ENCODE measurements around the gene VAV3. TPM values are rescaled to one million over a fixed set of nuclear protein-coding genes. Genes with fewer than 3 reads are reported as not detected.
"Not testable (repeated sequence)": the region's sequence is repeated elsewhere in the genome, so short reads cannot be mapped to it uniquely, and the experiment has no call there.

VAV3 gene
- total RNA-seq, 1 donor = 0.09 TPM

DNA sequence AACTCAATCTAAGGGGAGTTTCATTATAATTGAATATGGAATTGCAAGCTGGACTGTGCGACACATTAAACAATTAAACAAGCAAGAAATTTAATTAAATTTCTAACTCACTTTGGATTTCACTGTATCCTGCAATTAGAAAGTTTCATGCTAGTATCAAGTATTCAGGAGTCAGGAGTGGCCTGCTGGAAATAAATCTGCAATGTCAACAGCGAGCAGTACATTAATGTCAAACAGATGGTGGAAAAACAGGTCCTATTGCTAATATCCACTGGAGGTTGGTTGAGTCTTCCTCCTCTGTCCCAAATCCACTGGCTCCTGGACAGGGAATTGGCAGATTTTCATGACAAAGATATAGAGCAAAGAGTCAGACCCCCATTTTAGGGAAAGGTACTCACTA, 237.1 kb downstream of the VAV3 start:
- TF ChIP-seq, protein P1, sequence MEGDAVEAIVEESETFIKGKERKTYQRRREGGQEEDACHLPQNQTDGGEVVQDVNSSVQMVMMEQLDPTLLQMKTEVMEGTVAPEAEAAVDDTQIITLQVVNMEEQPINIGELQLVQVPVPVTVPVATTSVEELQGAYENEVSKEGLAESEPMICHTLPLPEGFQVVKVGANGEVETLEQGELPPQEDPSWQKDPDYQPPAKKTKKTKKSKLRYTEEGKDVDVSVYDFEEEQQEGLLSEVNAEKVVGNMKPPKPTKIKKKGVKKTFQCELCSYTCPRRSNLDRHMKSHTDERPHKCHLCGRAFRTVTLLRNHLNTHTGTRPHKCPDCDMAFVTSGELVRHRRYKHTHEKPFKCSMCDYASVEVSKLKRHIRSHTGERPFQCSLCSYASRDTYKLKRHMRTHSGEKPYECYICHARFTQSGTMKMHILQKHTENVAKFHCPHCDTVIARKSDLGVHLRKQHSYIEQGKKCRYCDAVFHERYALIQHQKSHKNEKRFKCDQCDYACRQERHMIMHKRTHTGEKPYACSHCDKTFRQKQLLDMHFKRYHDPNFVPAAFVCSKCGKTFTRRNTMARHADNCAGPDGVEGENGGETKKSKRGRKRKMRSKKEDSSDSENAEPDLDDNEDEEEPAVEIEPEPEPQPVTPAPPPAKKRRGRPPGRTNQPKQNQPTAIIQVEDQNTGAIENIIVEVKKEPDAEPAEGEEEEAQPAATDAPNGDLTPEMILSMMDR (IDR thresholded peaks at IDR 0.05; ENCODE audit: insufficient read depth, low read length) = no peak
- H3K4me3 ChIP-seq (ENCODE audit: low read depth, low read length) = no peak overlapping the region
- no peak for DNase-seq (ENCODE audit: low read depth)

DNA sequence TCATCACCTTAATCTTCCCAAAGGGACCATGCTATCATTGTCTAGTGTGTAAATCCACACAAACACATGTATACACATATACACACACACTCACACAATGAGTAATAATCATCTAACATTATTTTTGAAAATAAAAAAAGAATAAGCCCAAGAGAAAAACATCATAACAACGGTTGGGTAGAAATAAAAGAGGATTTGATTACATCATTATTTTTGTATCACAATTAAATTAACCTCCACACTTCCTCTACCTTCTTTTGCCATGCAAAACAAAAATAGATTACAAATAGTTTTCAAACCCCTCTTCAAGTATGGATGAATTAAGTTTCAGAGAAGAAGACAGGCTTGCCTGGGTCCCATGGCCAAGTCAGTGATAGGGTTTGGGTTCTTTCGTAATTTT, 238.1 kb downstream of the VAV3 start:
- DNase-seq (ENCODE audit: low read depth) = no peak
- TF ChIP-seq, protein P1 (IDR thresholded peaks at IDR 0.05; ENCODE audit: insufficient read depth, low read length) = no peak
- no peak overlapping the region for H3K4me3 ChIP-seq (ENCODE audit: low read depth, low read length)

DNA sequence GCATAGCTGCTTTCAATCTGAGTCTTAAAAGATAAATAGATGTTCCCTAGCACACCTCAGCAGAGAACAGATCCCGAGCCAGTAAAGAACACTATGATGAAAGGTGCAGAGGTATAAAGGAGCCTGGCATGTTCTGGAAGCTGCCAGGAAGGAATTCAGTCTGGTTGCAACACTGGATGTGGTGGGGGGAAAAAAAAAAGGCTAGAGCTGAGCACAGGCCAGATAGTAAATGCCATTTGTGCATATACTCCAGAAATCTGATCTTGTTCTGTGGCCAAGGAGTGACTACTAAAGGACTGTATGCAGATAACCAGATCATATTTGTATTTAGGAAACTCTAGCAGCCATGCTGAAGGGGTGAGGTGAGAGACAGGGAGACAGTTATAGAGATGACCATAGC, 240.3 kb downstream of the VAV3 start:
- TF ChIP-seq, protein P1 (IDR thresholded peaks at IDR 0.05; ENCODE audit: insufficient read depth, low read length) = no peak
- peak; percentile 18 for DNase-seq (ENCODE audit: low read depth)
- no peak overlapping the region for H3K4me3 ChIP-seq (ENCODE audit: low read depth, low read length)

DNA sequence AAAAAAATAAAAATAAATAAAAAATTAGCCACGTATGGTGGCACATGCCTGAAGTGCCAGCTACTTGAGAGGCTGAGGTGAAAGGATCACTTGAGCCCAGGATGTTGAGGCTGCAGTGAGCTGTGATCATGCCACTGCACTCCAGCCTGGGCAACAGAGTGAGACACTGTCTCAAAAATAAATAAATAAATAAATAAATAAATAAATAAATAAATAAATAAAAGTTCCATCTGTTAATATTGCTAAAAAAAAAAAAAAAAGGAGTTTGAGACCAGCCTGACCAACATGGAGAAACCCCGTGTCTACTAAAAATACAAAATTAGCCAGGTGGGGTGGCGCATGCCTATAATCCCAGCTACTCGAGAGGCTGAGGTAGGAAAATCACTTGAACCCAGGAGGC, 244.8 kb downstream of the VAV3 start:
- not testable (repeated sequence) for H3K4me3 ChIP-seq (ENCODE audit: low read depth, low read length); DNase-seq (ENCODE audit: low read depth)

DNA sequence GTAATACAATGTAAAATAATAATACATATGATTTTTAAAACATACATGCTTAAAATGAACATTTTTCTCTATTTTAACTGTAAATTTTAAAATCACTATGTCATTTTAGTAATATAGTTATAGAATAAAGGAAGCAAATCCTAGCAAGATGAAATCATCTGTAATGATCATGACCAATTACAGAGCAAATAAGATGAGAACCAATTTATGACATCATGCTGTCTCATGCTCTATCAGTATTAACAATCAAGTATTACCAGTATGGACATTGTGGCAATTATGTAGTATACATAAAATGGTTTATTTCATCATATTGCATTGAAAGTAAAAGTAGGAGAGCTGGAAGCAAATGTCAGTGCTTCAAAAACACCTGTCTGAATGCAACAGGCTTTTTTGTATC, 255.0 kb downstream of the VAV3 start:
- DNase-seq (ENCODE audit: low read depth) = no peak
- TF ChIP-seq, protein P1 (IDR thresholded peaks at IDR 0.05; ENCODE audit: insufficient read depth, low read length) = no peak

DNA sequence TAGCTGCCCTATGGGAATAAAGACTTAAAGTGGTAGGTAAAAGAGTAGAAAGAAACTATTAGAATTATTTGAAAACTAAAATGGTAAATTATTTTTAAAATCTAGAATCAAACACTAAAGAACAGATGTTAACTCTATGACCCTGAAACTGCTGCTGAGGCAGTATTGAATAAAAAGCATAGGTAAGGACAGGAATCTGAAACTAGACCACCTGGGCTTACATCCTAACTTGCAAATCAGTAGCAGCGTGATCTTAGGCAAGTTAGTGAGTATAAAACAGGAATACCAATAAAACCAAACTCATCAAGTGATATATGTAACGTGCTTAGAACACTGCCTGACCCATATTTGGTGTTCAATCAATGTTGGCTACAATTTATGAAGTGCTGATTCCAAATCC, 257.9 kb downstream of the VAV3 start:
- no peak for DNase-seq (ENCODE audit: low read depth)
- H3K4me3 ChIP-seq (ENCODE audit: low read depth, low read length) = no peak overlapping the region
- TF ChIP-seq, protein P1 (IDR thresholded peaks at IDR 0.05; ENCODE audit: insufficient read depth, low read length) = no peak

More for the DNA sequence above, 255.0 kb downstream of the VAV3 start:
- no peak overlapping the region for H3K4me3 ChIP-seq (ENCODE audit: low read depth, low read length)

DNA sequence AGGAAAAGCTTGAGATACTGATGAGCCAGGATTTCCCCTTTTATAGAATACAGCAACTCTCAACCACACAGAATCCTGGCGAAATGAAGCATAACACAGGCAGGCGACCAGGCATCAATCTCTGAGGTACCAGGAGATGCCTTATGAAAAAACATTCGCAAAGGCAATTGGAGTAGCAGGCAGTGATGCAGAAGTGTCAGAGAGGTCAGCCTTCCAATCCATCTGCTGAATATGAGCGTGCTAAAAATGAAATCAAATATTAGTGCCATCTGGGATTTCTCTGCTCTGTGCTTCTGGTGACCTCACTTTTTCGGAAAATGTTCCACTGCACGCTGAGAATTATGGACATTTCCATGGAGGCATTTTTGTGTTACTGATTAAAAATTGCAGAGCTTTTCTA, 258.8 kb downstream of the VAV3 start:
- DNase-seq (ENCODE audit: low read depth) = no peak
- TF ChIP-seq, protein P1 (IDR thresholded peaks at IDR 0.05; ENCODE audit: insufficient read depth, low read length) = no peak
- H3K4me3 ChIP-seq (ENCODE audit: low read depth, low read length) = no peak overlapping the region
